ENCODE results near the gene IQSEC1. TPM values are rescaled to one million over a fixed set of nuclear protein-coding genes. Genes with fewer than 3 reads are reported as not detected.
A peak's percentile ranks its signal among the peaks of the same experiment; 100 is the strongest.

Gene IQSEC1
- total RNA-seq, 1 experiment from 2014 or later = 28.1 TPM

DNA sequence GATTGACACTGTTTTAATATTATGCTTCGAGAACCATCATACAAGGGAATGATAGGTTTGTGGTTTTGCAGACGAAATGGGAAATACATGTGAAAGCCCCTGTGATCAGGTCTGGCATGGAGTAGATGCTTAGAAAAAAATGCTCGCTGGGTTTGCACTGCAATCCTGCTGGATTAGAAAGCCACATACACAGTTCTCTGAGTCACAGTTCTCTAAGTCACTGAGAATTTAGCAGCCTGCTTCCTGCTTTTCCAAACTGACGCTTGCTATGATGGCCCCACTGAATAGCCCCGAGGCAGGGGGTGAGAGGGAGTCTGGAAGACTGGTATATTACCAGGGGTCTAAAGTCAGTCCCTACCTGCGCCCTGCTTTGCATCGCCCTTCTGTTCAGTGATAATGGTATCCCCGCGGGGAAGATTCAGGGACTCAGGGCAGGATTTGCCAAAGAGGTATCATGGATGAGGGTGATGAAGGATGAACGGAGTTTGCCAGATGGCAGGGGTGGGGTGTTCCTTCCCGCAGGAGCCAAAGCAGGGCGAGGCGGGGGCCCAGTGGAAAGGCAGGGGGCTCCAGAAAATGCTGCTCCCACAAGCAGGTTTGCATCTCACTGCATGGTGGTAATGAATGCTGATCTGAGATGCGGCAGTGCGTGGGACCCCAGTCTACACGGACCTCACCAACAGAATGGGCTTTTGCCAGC is 82.3 kb downstream of the IQSEC1 start:
- BruUV-seq (replicated peaks) = TSS peak; percentile 17
- ChIA-PET POLR2A (no interaction called here), CTCF (no interaction called here), RAD21 (ENCODE audit: low non-redundant PET in 1 of 2, low total read pairs in 2 of 2, uncharacterized antibody in 2 of 2, unreplicated experiment in 2 of 2) (no interaction called here)
- H3K9me3 ChIP-seq (ENCODE audit: control insufficient read depth in 1 of 2, insufficient read depth in 1 of 2, low read depth in 1 of 2, low read length in 2 of 2) = no peaks in the 10 kb centered on the region
- no peaks in the 10 kb centered on the region for H4K20me1 ChIP-seq (ENCODE audit: insufficient read depth)
- no peaks in the 10 kb centered on the region for H3K9me2 ChIP-seq (ENCODE audit: insufficient read depth)
- intact Hi-C loops (cut with micrococcal nuclease) = no loop called here
- no peak overlapping the region for H2AFZ ChIP-seq (ENCODE audit: low read depth, low read length, poor library complexity, severe bottlenecking)
- H3K4me1 ChIP-seq (ENCODE audit: control insufficient read depth in 1 of 2, insufficient read depth in 2 of 2, low read length in 2 of 2) = peaks cover 9 to 27% of the 10 kb centered on the region in 2 experiments
- no peak overlapping the region for H3K9ac ChIP-seq (ENCODE audit: low read length)
- no peaks in the 10 kb centered on the region for H3K36me3 ChIP-seq (ENCODE audit: control insufficient read depth in 1 of 2, insufficient read depth in 2 of 2, low read length in 2 of 2)
- no peaks in the 10 kb centered on the region for H3K79me2 ChIP-seq (ENCODE audit: insufficient read depth, low read length)
- no peak overlapping the region for H3K27ac ChIP-seq (ENCODE audit: low read depth, low read length)
- H3K27me3 ChIP-seq (ENCODE audit: insufficient read depth, low read length) = no peaks in the 10 kb centered on the region
- no peak for TF ChIP-seq SIN3A (IDR thresholded peaks at IDR 0.05; ENCODE audit: low read depth)
- no peak for TF ChIP-seq MAX (IDR thresholded peaks at IDR 0.05)
- no peak for TF ChIP-seq SRF (IDR thresholded peaks at IDR 0.05; ENCODE audit: low read depth)
- no peak for TF ChIP-seq CBX3 (IDR thresholded peaks at IDR 0.05; ENCODE audit: low read depth)
- TF ChIP-seq, protein P1, sequence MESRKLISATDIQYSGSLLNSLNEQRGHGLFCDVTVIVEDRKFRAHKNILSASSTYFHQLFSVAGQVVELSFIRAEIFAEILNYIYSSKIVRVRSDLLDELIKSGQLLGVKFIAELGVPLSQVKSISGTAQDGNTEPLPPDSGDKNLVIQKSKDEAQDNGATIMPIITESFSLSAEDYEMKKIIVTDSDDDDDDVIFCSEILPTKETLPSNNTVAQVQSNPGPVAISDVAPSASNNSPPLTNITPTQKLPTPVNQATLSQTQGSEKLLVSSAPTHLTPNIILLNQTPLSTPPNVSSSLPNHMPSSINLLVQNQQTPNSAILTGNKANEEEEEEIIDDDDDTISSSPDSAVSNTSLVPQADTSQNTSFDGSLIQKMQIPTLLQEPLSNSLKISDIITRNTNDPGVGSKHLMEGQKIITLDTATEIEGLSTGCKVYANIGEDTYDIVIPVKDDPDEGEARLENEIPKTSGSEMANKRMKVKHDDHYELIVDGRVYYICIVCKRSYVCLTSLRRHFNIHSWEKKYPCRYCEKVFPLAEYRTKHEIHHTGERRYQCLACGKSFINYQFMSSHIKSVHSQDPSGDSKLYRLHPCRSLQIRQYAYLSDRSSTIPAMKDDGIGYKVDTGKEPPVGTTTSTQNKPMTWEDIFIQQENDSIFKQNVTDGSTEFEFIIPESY (IDR thresholded peaks at IDR 0.05; ENCODE audit: extremely low read depth, insufficient replicate concordance, low read length) = no peak
- no peak for TF ChIP-seq ATF3 (IDR thresholded peaks at IDR 0.05)
- TF ChIP-seq POLR2A (IDR thresholded peaks at IDR 0.05; ENCODE audit: borderline replicate concordance, extremely low read depth, insufficient read depth, insufficient read length) = no peak
- no peak for TF ChIP-seq RAD21 (IDR thresholded peaks at IDR 0.05; ENCODE audit: low read depth)
- TF ChIP-seq SP1 (IDR thresholded peaks at IDR 0.05; ENCODE audit: low read depth) = no peak
- TF ChIP-seq CEBPB (IDR thresholded peaks at IDR 0.05; ENCODE audit: low read depth) = no peak
- TF ChIP-seq EZH2 (IDR thresholded peaks at IDR 0.05) = no peak
- TF ChIP-seq EZH2phosphoT487 (IDR thresholded peaks at IDR 0.05; ENCODE audit: borderline replicate concordance) = no peak
- no peak for TF ChIP-seq ZNF274 (IDR thresholded peaks at IDR 0.05; ENCODE audit: low read depth, low read length)
- no peak for TF ChIP-seq EGR1 (IDR thresholded peaks at IDR 0.05; ENCODE audit: low read depth)
- no peak overlapping the region for H3K4me3 ChIP-seq (replicated peaks in 1 of 2; ENCODE audit: low read depth in 1 of 2, low read length in 2 of 2)
- ATAC-seq = no peak
- H3K4me2 ChIP-seq (ENCODE audit: low read length) = no peak overlapping the region
- DNase-seq (ENCODE audit: low read depth, low spot score) = no peak
